H9 (cell line): ENCODE data around the gene TTC12. TPM values are rescaled to one million over a fixed set of nuclear protein-coding genes. Genes with fewer than 3 reads are reported as not detected.
A peak's percentile ranks its signal among the peaks of the same experiment; 100 is the strongest.

Experiments used
- DNase-seq: peaks from one replicate; pipeline ENCODE4 v3.0.0-alpha.2; 2017
- H2AFZ ChIP-seq: one replicate; pipeline ENCODE4 v1.6.1; 2013; ENCODE audit warnings: mild to moderate bottlenecking, low read length, control low read depth, moderate library complexity
- H2AK5ac ChIP-seq: 2 replicates; pipeline ENCODE4 v1.6.1; 2013; ENCODE audit warnings: low read length, control low read depth, mixed read lengths; ENCODE audit not compliant: insufficient read length
- H2BK120ac ChIP-seq: one replicate; pipeline ENCODE4 v1.6.1; 2013; ENCODE audit warnings: low read depth, mild to moderate bottlenecking, low read length, control low read depth, inconsistent platforms; ENCODE audit not compliant: poor library complexity, severe bottlenecking
- H2BK12ac ChIP-seq: 2 replicates; pipeline ENCODE4 v1.6.1; 2013; ENCODE audit warnings: low read length, control low read depth, mixed read lengths, low read depth; ENCODE audit not compliant: insufficient read length
- H2BK15ac ChIP-seq: 2 replicates; pipeline ENCODE4 v1.6.1; 2013; ENCODE audit warnings: low read depth, low read length, control low read depth
- H2BK20ac ChIP-seq: one replicate; pipeline ENCODE4 v1.6.1; 2013; ENCODE audit warnings: low read depth, mild to moderate bottlenecking, low read length, control low read depth, inconsistent platforms; ENCODE audit not compliant: poor library complexity, severe bottlenecking
- H2BK5ac ChIP-seq: 2 replicates; pipeline ENCODE4 v1.6.1; 2013; ENCODE audit warnings: low read length, control low read depth, mixed read lengths; ENCODE audit not compliant: insufficient read length
- H3K14ac ChIP-seq: 2 replicates; pipeline ENCODE4 v1.6.1; 2013; ENCODE audit warnings: low read length, control low read depth; ENCODE audit not compliant: insufficient read depth
- H3K18ac ChIP-seq: 2 replicates; pipeline ENCODE4 v1.6.1; 2013; ENCODE audit warnings: low read depth, mild to moderate bottlenecking, mixed read lengths, low read length, control low read depth; ENCODE audit not compliant: insufficient read length
- H3K23ac ChIP-seq: 2 replicates; pipeline ENCODE4 v1.6.1; 2013; ENCODE audit warnings: low read length, control low read depth, mixed read lengths, low read depth; ENCODE audit not compliant: insufficient read length
- H3K23me2 ChIP-seq: 2 replicates; pipeline ENCODE4 v1.6.1; 2013; ENCODE audit warnings: low read depth, mild to moderate bottlenecking, mixed read lengths, low read length, control low read depth; ENCODE audit not compliant: insufficient read length, poor library complexity, severe bottlenecking
- H3K27ac ChIP-seq: 2 replicates; pipeline ENCODE4 v1.5.1; 2013; ENCODE audit warnings: low read length, control low read depth, mixed read lengths, low read depth; ENCODE audit not compliant: insufficient read length
- H3K27me3 ChIP-seq: 2 replicates; pipeline ENCODE4 v1.6.1; 2013; ENCODE audit warnings: low read length, control low read depth, inconsistent platforms; ENCODE audit not compliant: insufficient read depth
- H3K4ac ChIP-seq: 2 replicates; pipeline ENCODE4 v1.6.1; 2013; ENCODE audit warnings: low read depth, mild to moderate bottlenecking, control low read depth, inconsistent platforms, low read length, moderate library complexity
- H3K4me1 ChIP-seq: 2 replicates; pipeline ENCODE4 v1.6.1; 2013; ENCODE audit warnings: low read length, control low read depth, inconsistent platforms; ENCODE audit not compliant: insufficient read depth
- H3K4me2 ChIP-seq: 2 replicates; pipeline ENCODE4 v1.6.1; 2013; ENCODE audit warnings: low read length, control low read depth, mixed read lengths; ENCODE audit not compliant: insufficient read length, insufficient read depth
- H3K56ac ChIP-seq: 2 replicates; pipeline ENCODE4 v1.6.1; 2013; ENCODE audit warnings: low read depth, mild to moderate bottlenecking, mixed read lengths, low read length, control low read depth; ENCODE audit not compliant: insufficient read length
- H3K79me1 ChIP-seq: 2 replicates; pipeline ENCODE4 v1.6.1; 2013; ENCODE audit warnings: low read depth, mild to moderate bottlenecking, moderate library complexity, low read length, control low read depth, inconsistent platforms; ENCODE audit not compliant: insufficient read depth, poor library complexity, severe bottlenecking
- H3K79me2 ChIP-seq: 2 replicates; pipeline ENCODE4 v1.6.1; 2013; ENCODE audit warnings: low read length, control low read depth, inconsistent platforms; ENCODE audit not compliant: insufficient read depth
- H3K9ac ChIP-seq: 2 replicates; pipeline ENCODE4 v1.6.1; 2013; ENCODE audit warnings: low read length, control low read depth, mixed read lengths; ENCODE audit not compliant: insufficient read length; ENCODE audit errors: extremely low read depth
- H3K9me3 ChIP-seq: one replicate; pipeline ENCODE4 v1.6.1; 2013; ENCODE audit warnings: low read depth, low read length, inconsistent platforms; ENCODE audit not compliant: control insufficient read depth
- H3T11ph ChIP-seq: one replicate; pipeline ENCODE4 v1.6.1; 2013; ENCODE audit warnings: mild to moderate bottlenecking, low read length, control low read depth, inconsistent platforms
- H4K20me1 ChIP-seq: one replicate; pipeline ENCODE4 v1.6.1; 2013; ENCODE audit not compliant: control insufficient read depth, insufficient read length, insufficient read depth
- H4K5ac ChIP-seq: 2 replicates; pipeline ENCODE4 v1.6.1; 2013; ENCODE audit warnings: low read depth, mild to moderate bottlenecking, mixed read lengths, low read length, control low read depth; ENCODE audit not compliant: insufficient read length
- H4K8ac ChIP-seq: replicated peaks from 2 replicates; pipeline ENCODE4 v1.6.1; 2013; ENCODE audit warnings: low read length, control low read depth, mixed read lengths, low read depth; ENCODE audit not compliant: insufficient read length
- H4K91ac ChIP-seq: 2 replicates; pipeline ENCODE4 v1.6.1; 2013; ENCODE audit warnings: low read depth, mild to moderate bottlenecking, moderate library complexity, mixed read lengths, low read length, control low read depth; ENCODE audit not compliant: insufficient read length
- H3K27ac Mint-ChIP-seq, 3 experiments: 2 replicates in 2 of 3; 3 replicates in 1 of 3; pipeline ENCODE4 v1.8.0; 2020 to 2021; ENCODE audit warnings: mixed read lengths in 3 of 3, mild to moderate bottlenecking in 1 of 3, moderate library complexity in 1 of 3
- H3K27me3 Mint-ChIP-seq: 2 replicates; pipeline ENCODE4 v1.8.0; 2021; ENCODE audit warnings: low read depth, mild to moderate bottlenecking, moderate library complexity, mixed read lengths
- H3K36me3 Mint-ChIP-seq, 3 experiments: 2 replicates in 2 of 3; 3 replicates in 1 of 3; pipeline ENCODE4 v1.8.0; 2020 to 2021; ENCODE audit warnings: low read depth in 3 of 3, mixed read lengths in 3 of 3; ENCODE audit not compliant: insufficient read depth in 1 of 3
- H3K4me1 Mint-ChIP-seq, 2 experiments: 2 replicates each; pipeline ENCODE4 v1.8.0; 2020; ENCODE audit warnings: mixed read lengths in 2 of 2
- H3K4me3 Mint-ChIP-seq, 2 experiments: 2 replicates in 1 of 2; 3 replicates in 1 of 2; pipeline ENCODE4 v1.8.0; 2020 to 2021; ENCODE audit warnings: mild to moderate bottlenecking in 2 of 2, mixed read lengths in 2 of 2, moderate library complexity in 1 of 2
- H3K9me3 Mint-ChIP-seq, 2 experiments: 2 replicates in 1 of 2; 3 replicates in 1 of 2; pipeline ENCODE4 v1.8.0; 2020; ENCODE audit warnings: mild to moderate bottlenecking in 2 of 2, mixed read lengths in 2 of 2, moderate library complexity in 1 of 2
- CTCF ChIP-seq: fragments of 200-600 bp; sonication (generic); conservative IDR thresholded peaks from 3 replicates; pipeline ENCODE4 v1.8.0; 2021; ENCODE audit warnings: antibody characterized with exemption, mild to moderate bottlenecking
- whole genome bisulfite sequencing: extraction: QIAGEN DNeasy Blood & Tissue Kit; methylation state at CpG from one replicate; pipeline ENCODE4 v1.1.7; 2013; ENCODE audit warnings: missing lambda C conversion rate, low lambda C conversion rate, mixed read lengths; ENCODE audit not compliant: insufficient read length; ENCODE audit errors: extremely low coverage; 5-methylcytosine and 5-hydroxymethylcytosine counted together
- total RNA-seq: library from RNA; stranded (reverse); gene quantifications from 2 replicates; pipeline ENCODE4 v1.2.1, GENCODE V29; 2021

Gene TTC12
- total RNA-seq, 1 experiment from 2014 or later = 8.3 TPM

- H3K27me3 Mint-ChIP-seq = peaks cover 6% of the 10 kb centered on the region
- no peaks in the 10 kb centered on the region for H3K79me1 ChIP-seq
- H4K5ac ChIP-seq = no peak overlapping the region
Observed at GRCh38 chr11:113395782-113396336, 81.5 kb downstream of the TTC12 start.

More at GRCh38 chr11:113395782-113396336, 81.5 kb downstream of the TTC12 start:
- H3K23ac ChIP-seq = no peak overlapping the region
- H4K91ac ChIP-seq = no peak overlapping the region
- no peak overlapping the region for H2BK5ac ChIP-seq
- no peaks in the 10 kb centered on the region for H3K27me3 ChIP-seq
- no peak overlapping the region for H4K8ac ChIP-seq
- no peak for TF ChIP-seq CTCF
- H4K20me1 ChIP-seq = no peaks in the 10 kb centered on the region
- H3K18ac ChIP-seq = no peak overlapping the region
- no peak overlapping the region for H3K4ac ChIP-seq
- H3K4me2 ChIP-seq = no peak overlapping the region
- H3K79me2 ChIP-seq = no peaks in the 10 kb centered on the region
- no peaks in the 10 kb centered on the region for H3K23me2 ChIP-seq
- Mint-ChIP-seq H3K4me1 (0 out of 4 replicates have a peak, but pooled peaks cover 0 to 4% of the 10 kb centered on the region in 2 experiments), H3K27ac (peak overlapping the region in 1 of 3 experiments; percentile 76; a peak in 1 of 7 replicates), H3K4me3 (no peak overlapping the region), H3K9me3 (no peaks in the 10 kb centered on the region), H3K36me3 (no peaks in the 10 kb centered on the region)
- H2BK15ac ChIP-seq = no peak overlapping the region
- no peak overlapping the region; the same call in 1 of the 2 replicates for H3K14ac ChIP-seq
- no peak overlapping the region for H2AK5ac ChIP-seq
- H3K9me3 ChIP-seq = no peaks in the 10 kb centered on the region
- H2BK120ac ChIP-seq = no peak overlapping the region
- H2BK12ac ChIP-seq = no peak overlapping the region
- no peak overlapping the region for H3K56ac ChIP-seq
- no peak overlapping the region for H2AFZ ChIP-seq
- H3K27ac ChIP-seq = no peak overlapping the region
- no peak overlapping the region for H3T11ph ChIP-seq
- no peaks in the 10 kb centered on the region for H3K4me1 ChIP-seq
- WGBS = no CpG with 5 or more reads among the region's 9 CpGs
- no peak overlapping the region for H3K9ac ChIP-seq
- no peak for DNase-seq
- no peak overlapping the region for H2BK20ac ChIP-seq
